Central memory CD8-positive, alpha-beta T cell (primary cell): ENCODE results near the gene ME1.
"Not testable (repeated sequence)": the region's sequence is repeated elsewhere in the genome, so short reads cannot be mapped to it uniquely, and the experiment has no call there.

Source experiments
- ATAC-seq: fragments of 150-1000 bp; cut with Tn5 transposase; replicated peaks from 2 replicates; pipeline ENCODE4 v1.10.0; 2022; ENCODE audit warnings: mild to moderate bottlenecking, moderate FRiP score, moderate number of reproducible peaks; ENCODE audit not compliant: poor library complexity, severe bottlenecking; ENCODE audit errors: extremely low read depth
- DNase-seq, 2 donors: peaks; one replicate each; pipeline ENCODE4 v3.0.0; 2021; ENCODE audit warnings: low spot score in 2 of 2
- H3K27ac Mint-ChIP-seq: one replicate; pipeline ENCODE4 v1.8.0; 2022; ENCODE audit warnings: low read depth, mild to moderate bottlenecking, moderate library complexity, mixed read lengths
- H3K27me3 Mint-ChIP-seq: one replicate; pipeline ENCODE4 v1.8.0; 2022; ENCODE audit warnings: mixed read lengths
- H3K36me3 Mint-ChIP-seq: one replicate; pipeline ENCODE4 v1.8.0; 2022; ENCODE audit warnings: mild to moderate bottlenecking, moderate library complexity, mixed read lengths; ENCODE audit not compliant: insufficient read depth
- H3K4me1 Mint-ChIP-seq: one replicate; pipeline ENCODE4 v1.8.0; 2022; ENCODE audit warnings: mixed read lengths
- H3K4me3 Mint-ChIP-seq: one replicate; pipeline ENCODE4 v1.8.0; 2022; ENCODE audit warnings: mild to moderate bottlenecking, moderate library complexity, mixed read lengths
- H3K9me3 Mint-ChIP-seq: one replicate; pipeline ENCODE4 v1.8.0; 2022; ENCODE audit warnings: mixed read lengths

The ME1 gene

DNA sequence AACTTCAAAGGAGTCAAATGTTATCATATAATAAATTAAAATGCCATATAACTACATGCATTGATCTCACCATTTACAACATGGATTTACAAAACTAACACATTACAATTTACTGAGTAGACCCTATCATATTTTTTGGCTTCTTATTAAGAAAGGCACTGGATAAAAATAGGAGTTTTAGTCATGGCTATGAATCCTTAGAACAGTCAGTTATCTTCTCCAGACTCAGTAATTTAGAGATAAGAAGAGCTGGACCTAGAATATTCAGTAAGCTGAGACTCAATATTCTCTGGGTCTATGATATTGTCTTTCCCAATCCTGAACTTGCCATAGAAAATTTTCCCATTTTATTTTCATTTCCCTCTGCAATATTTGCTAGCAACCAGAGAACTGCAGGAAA lies 62.3 kb downstream of the ME1 start:
- Mint-ChIP-seq H3K27me3 (no peaks in the 10 kb centered on the region), H3K36me3 (no peaks in the 10 kb centered on the region), H3K9me3 (no peaks in the 10 kb centered on the region), H3K4me3 (no peak overlapping the region), H3K4me1 (no peaks in the 10 kb centered on the region), H3K27ac (no peak overlapping the region)
- ATAC-seq (no peak), DNase-seq (no peak)

- Mint-ChIP-seq H3K27ac (no peak overlapping the region), H3K9me3 (no peaks in the 10 kb centered on the region), H3K4me1 (no peaks in the 10 kb centered on the region), H3K4me3 (no peak overlapping the region), H3K36me3 (no peaks in the 10 kb centered on the region), H3K27me3 (no peaks in the 10 kb centered on the region)
- no peak for DNase-seq
- no peak for ATAC-seq
Measured at GRCh38 chr6:83367104-83367503, 63.7 kb downstream of the ME1 start.

DNA sequence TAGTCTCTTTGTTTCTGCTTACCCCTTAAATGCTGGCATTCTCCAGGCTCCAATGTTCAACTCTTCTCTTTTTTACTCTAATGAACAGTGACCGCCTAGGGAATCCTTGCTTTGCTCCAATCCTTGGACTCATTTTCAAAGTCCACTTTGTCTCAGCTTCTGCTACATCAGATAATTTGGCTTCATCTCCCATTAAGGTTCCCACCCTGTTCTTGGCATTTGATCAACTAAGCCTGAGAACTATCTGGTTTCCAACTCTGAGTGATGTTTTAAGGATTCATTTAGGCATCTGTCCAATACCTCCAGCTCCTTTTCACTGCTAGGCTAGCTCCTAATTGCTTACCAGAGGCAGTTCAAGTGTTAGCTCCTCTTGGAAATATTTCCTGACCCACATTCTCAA lies 64.9 kb downstream of the ME1 start:
- no peak for ATAC-seq
- no peaks in the 10 kb centered on the region for H3K9me3 Mint-ChIP-seq
- H3K36me3 Mint-ChIP-seq = no peaks in the 10 kb centered on the region
- no peak overlapping the region for H3K27ac Mint-ChIP-seq
- no peaks in the 10 kb centered on the region for H3K4me1 Mint-ChIP-seq
- H3K27me3 Mint-ChIP-seq = no peaks in the 10 kb centered on the region
- no peak for DNase-seq
- no peak overlapping the region for H3K4me3 Mint-ChIP-seq

GRCh38 chr6:83362349-83362748 lies 68.5 kb downstream of the ME1 start:
- H3K4me3 Mint-ChIP-seq, H3K4me1 Mint-ChIP-seq, DNase-seq, H3K27me3 Mint-ChIP-seq, H3K9me3 Mint-ChIP-seq, H3K27ac Mint-ChIP-seq, ATAC-seq, H3K36me3 Mint-ChIP-seq: not testable (repeated sequence)

DNA sequence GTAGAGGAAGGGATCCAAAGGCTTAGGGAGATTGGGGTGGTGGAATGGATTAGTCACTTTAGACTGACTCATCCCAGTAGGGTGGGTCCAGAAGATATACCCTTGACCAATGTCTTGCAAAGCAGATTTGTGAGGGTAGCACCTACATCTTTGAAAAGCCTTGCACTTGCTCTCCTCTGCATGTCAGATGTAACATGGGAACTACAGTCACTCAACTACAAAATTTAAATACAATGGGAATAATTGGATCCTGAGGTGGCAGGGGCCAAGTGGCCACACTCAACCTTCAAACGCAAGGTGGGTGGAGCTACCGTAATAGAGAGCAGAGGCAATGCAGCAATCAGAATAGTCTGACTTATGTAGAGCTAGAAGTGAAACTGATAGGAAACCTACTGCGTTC lies 71.2 kb downstream of the ME1 start:
- H3K9me3 Mint-ChIP-seq = no peaks in the 10 kb centered on the region
- ATAC-seq (no peak), DNase-seq (no peak)
- H3K4me3 Mint-ChIP-seq = no peak overlapping the region
- no peaks in the 10 kb centered on the region for H3K4me1 Mint-ChIP-seq
- H3K27me3 Mint-ChIP-seq = no peaks in the 10 kb centered on the region
- no peaks in the 10 kb centered on the region for H3K36me3 Mint-ChIP-seq
- no peak overlapping the region for H3K27ac Mint-ChIP-seq

- H3K4me1 Mint-ChIP-seq = no peaks in the 10 kb centered on the region
- no peaks in the 10 kb centered on the region for H3K27me3 Mint-ChIP-seq
- no peaks in the 10 kb centered on the region for H3K9me3 Mint-ChIP-seq
- no peak for ATAC-seq
- H3K4me3 Mint-ChIP-seq = no peak overlapping the region
- no peaks in the 10 kb centered on the region for H3K36me3 Mint-ChIP-seq
- H3K27ac Mint-ChIP-seq = no peak overlapping the region
- no peak for DNase-seq
Measured at GRCh38 chr6:83354747-83355146, 76.1 kb downstream of the ME1 start.

GRCh38 chr6:83352424-83353061 lies 78.3 kb downstream of the ME1 start:
- Mint-ChIP-seq H3K4me3 (no peak overlapping the region), H3K4me1 (no peaks in the 10 kb centered on the region), H3K36me3 (no peaks in the 10 kb centered on the region), H3K27ac (no peak overlapping the region), H3K9me3 (no peaks in the 10 kb centered on the region), H3K27me3 (no peaks in the 10 kb centered on the region)
- ATAC-seq (no peak), DNase-seq (no peak)

DNA sequence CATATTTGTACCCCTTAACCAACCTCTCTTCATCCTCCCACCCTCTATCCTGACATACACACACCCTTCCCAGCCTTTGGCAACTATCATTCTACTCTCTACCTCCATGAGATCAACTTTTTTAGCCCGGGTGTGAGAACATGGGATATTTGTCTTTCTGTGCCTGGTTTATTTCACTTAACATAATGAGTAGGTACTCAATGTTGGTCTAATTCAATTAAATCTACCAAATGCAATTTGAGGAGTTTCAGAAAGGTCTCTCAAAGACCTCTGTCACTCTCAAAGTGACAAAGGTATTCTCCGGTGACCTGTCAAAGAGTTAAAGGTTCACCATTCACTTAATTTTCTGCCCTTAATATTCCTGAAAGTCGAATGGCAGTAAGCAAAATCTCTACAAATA lies 87.7 kb downstream of the ME1 start:
- DNase-seq = no peak
- H3K4me3 Mint-ChIP-seq = no peak overlapping the region
- no peaks in the 10 kb centered on the region for H3K36me3 Mint-ChIP-seq
- no peaks in the 10 kb centered on the region for H3K4me1 Mint-ChIP-seq
- no peaks in the 10 kb centered on the region for H3K9me3 Mint-ChIP-seq
- H3K27me3 Mint-ChIP-seq = no peaks in the 10 kb centered on the region
- no peak overlapping the region for H3K27ac Mint-ChIP-seq
- no peak for ATAC-seq

- ATAC-seq = no peak
- Mint-ChIP-seq H3K27ac (no peak overlapping the region), H3K27me3 (no peaks in the 10 kb centered on the region), H3K4me1 (no peaks in the 10 kb centered on the region), H3K9me3 (no peaks in the 10 kb centered on the region), H3K36me3 (no peaks in the 10 kb centered on the region), H3K4me3 (no peak overlapping the region)
- no peak for DNase-seq
Measured at GRCh38 chr6:83341765-83342164, 89.1 kb downstream of the ME1 start.

- not testable (repeated sequence) for H3K36me3 Mint-ChIP-seq, H3K4me3 Mint-ChIP-seq, ATAC-seq, DNase-seq, H3K4me1 Mint-ChIP-seq, H3K27me3 Mint-ChIP-seq, H3K9me3 Mint-ChIP-seq, H3K27ac Mint-ChIP-seq
Measured at GRCh38 chr6:83333916-83334315, 96.9 kb downstream of the ME1 start.

GRCh38 chr6:83333500-83333899 lies 97.4 kb downstream of the ME1 start:
- Mint-ChIP-seq H3K4me3 (no peak overlapping the region), H3K36me3 (no peaks in the 10 kb centered on the region), H3K27me3 (no peaks in the 10 kb centered on the region), H3K27ac (no peak overlapping the region), H3K9me3 (no peaks in the 10 kb centered on the region), H3K4me1 (no peaks in the 10 kb centered on the region)
- ATAC-seq (no peak), DNase-seq (no peak)

- no peak overlapping the region for H3K27ac Mint-ChIP-seq
- no peak for ATAC-seq
Measured at GRCh38 chr6:83314693-83315092, 116.2 kb downstream of the ME1 start.

DNA sequence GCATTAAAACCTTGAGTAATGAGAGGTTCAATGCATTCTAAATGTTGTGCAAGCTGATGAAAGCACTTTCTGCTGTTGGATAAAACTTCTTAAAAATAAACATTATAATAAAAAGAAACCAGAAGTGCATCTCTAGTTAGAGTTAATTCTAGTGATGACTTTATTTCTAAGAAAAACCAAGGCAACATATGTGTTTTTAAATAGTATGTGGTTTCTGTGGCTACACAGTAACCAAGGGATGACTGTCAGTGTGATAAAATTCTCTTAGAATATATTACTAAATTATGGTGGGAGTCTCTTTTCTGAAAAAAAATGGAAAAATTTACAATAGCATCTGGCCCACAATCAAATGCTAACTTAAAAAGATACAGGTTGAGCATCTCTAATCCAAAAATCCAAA lies 117.0 kb downstream of the ME1 start:
- Mint-ChIP-seq H3K27me3 (peaks cover 18% of the 10 kb centered on the region), H3K36me3 (no peaks in the 10 kb centered on the region), H3K27ac (no peak overlapping the region), H3K4me1 (no peaks in the 10 kb centered on the region), H3K4me3 (no peak overlapping the region), H3K9me3 (no peaks in the 10 kb centered on the region)
- DNase-seq = no peak
- ATAC-seq = no peak

More at GRCh38 chr6:83314693-83315092, 116.2 kb downstream of the ME1 start:
- Mint-ChIP-seq H3K4me3 (no peak overlapping the region), H3K36me3 (no peaks in the 10 kb centered on the region), H3K9me3 (no peaks in the 10 kb centered on the region), H3K27me3 (peaks cover 18% of the 10 kb centered on the region), H3K4me1 (no peaks in the 10 kb centered on the region)
- DNase-seq = no peak

GRCh38 chr6:83311231-83311630 lies 119.6 kb downstream of the ME1 start:
- peaks cover 18% of the 10 kb centered on the region for H3K27me3 Mint-ChIP-seq
- no peak overlapping the region for H3K27ac Mint-ChIP-seq
- no peaks in the 10 kb centered on the region for H3K9me3 Mint-ChIP-seq
- no peaks in the 10 kb centered on the region for H3K36me3 Mint-ChIP-seq
- ATAC-seq = no peak
- H3K4me3 Mint-ChIP-seq = no peak overlapping the region
- no peak for DNase-seq
- no peaks in the 10 kb centered on the region for H3K4me1 Mint-ChIP-seq
